ENCODE results near the gene ZIC1.

ZIC1 gene

GRCh38 chr3:147393261-147393942 lies 15.8 kb upstream of the ZIC1 start:
- DNase-seq = no peak
- peaks cover 95% of the 10 kb centered on the region for H3K27me3 ChIP-seq
- TF ChIP-seq CTCF (IDR thresholded peaks at IDR 0.05; ENCODE audit: low read depth, low read length) = no peak
- peak overlapping the region; percentile 38 for H3K4me3 ChIP-seq (ENCODE audit: low read depth, low read length)
- no peaks in the 10 kb centered on the region for H3K36me3 ChIP-seq
- H3K9me3 ChIP-seq = peaks cover 5% of the 10 kb centered on the region; the same call in 1 of the 2 replicates
- peaks cover 2% of the 10 kb centered on the region; the same call in 1 of the 2 replicates for H3K4me1 ChIP-seq

GRCh38 chr3:147393943-147394883 lies 15.0 kb upstream of the ZIC1 start:
- Histone ChIP-seq H3K27me3 (peaks cover 91% of the 10 kb centered on the region), H3K4me1 (peaks cover 2% of the 10 kb centered on the region; the same call in 1 of the 2 replicates), H3K9me3 (peaks cover 5% of the 10 kb centered on the region; the same call in 1 of the 2 replicates), H3K36me3 (no peaks in the 10 kb centered on the region), H3K4me3 (ENCODE audit: low read depth, low read length) (peak overlapping the region; percentile 38)
- no peak for DNase-seq
- TF ChIP-seq CTCF (IDR thresholded peaks at IDR 0.05; ENCODE audit: low read depth, low read length) = no peak

- no peak for TF ChIP-seq CTCF (IDR thresholded peaks at IDR 0.05; ENCODE audit: low read depth, low read length)
These were observed 14.3 kb upstream of the ZIC1 start for GRCh38 chr3:147394884-147395225.

GRCh38 chr3:147395899-147396711 lies 13.1 kb upstream of the ZIC1 start:
- Histone ChIP-seq H3K4me3 (ENCODE audit: low read depth, low read length) (no peak overlapping the region), H3K9me3 (peaks cover 3% of the 10 kb centered on the region; the same call in 1 of the 2 replicates), H3K4me1 (peaks cover 2% of the 10 kb centered on the region; the same call in 1 of the 2 replicates), H3K27me3 (peaks cover 76% of the 10 kb centered on the region), H3K36me3 (no peaks in the 10 kb centered on the region)
- TF ChIP-seq CTCF (IDR thresholded peaks at IDR 0.05; ENCODE audit: low read depth, low read length) = no peak
- DNase-seq = no peak

More at GRCh38 chr3:147394884-147395225, 14.3 kb upstream of the ZIC1 start:
- Histone ChIP-seq H3K4me1 (peaks cover 2% of the 10 kb centered on the region; the same call in 1 of the 2 replicates), H3K4me3 (ENCODE audit: low read depth, low read length) (no peak overlapping the region), H3K36me3 (no peaks in the 10 kb centered on the region), H3K9me3 (peaks cover 5% of the 10 kb centered on the region; the same call in 1 of the 2 replicates), H3K27me3 (peaks cover 87% of the 10 kb centered on the region)
- no peak for DNase-seq

GRCh38 chr3:147396712-147397046 lies 12.5 kb upstream of the ZIC1 start:
- no peak for TF ChIP-seq CTCF (IDR thresholded peaks at IDR 0.05; ENCODE audit: low read depth, low read length)
- Histone ChIP-seq H3K4me3 (ENCODE audit: low read depth, low read length) (no peak overlapping the region), H3K4me1 (peaks cover 2% of the 10 kb centered on the region; the same call in 1 of the 2 replicates), H3K36me3 (no peaks in the 10 kb centered on the region), H3K9me3 (peaks cover 3% of the 10 kb centered on the region; the same call in 1 of the 2 replicates), H3K27me3 (peaks cover 72% of the 10 kb centered on the region)
- DNase-seq = no peak

All from BE2C (cell line).